NCI-H2171 (cell line): Measurements from ENCODE around the gene RHBDF1.

Source experiments
- DNase-seq: peaks from one replicate; lab custom pipeline; 2025; lab: John Stamatoyannopoulos, UW

The RHBDF1 gene, protein sequence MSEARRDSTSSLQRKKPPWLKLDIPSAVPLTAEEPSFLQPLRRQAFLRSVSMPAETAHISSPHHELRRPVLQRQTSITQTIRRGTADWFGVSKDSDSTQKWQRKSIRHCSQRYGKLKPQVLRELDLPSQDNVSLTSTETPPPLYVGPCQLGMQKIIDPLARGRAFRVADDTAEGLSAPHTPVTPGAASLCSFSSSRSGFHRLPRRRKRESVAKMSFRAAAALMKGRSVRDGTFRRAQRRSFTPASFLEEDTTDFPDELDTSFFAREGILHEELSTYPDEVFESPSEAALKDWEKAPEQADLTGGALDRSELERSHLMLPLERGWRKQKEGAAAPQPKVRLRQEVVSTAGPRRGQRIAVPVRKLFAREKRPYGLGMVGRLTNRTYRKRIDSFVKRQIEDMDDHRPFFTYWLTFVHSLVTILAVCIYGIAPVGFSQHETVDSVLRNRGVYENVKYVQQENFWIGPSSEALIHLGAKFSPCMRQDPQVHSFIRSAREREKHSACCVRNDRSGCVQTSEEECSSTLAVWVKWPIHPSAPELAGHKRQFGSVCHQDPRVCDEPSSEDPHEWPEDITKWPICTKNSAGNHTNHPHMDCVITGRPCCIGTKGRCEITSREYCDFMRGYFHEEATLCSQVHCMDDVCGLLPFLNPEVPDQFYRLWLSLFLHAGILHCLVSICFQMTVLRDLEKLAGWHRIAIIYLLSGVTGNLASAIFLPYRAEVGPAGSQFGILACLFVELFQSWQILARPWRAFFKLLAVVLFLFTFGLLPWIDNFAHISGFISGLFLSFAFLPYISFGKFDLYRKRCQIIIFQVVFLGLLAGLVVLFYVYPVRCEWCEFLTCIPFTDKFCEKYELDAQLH

DNA sequence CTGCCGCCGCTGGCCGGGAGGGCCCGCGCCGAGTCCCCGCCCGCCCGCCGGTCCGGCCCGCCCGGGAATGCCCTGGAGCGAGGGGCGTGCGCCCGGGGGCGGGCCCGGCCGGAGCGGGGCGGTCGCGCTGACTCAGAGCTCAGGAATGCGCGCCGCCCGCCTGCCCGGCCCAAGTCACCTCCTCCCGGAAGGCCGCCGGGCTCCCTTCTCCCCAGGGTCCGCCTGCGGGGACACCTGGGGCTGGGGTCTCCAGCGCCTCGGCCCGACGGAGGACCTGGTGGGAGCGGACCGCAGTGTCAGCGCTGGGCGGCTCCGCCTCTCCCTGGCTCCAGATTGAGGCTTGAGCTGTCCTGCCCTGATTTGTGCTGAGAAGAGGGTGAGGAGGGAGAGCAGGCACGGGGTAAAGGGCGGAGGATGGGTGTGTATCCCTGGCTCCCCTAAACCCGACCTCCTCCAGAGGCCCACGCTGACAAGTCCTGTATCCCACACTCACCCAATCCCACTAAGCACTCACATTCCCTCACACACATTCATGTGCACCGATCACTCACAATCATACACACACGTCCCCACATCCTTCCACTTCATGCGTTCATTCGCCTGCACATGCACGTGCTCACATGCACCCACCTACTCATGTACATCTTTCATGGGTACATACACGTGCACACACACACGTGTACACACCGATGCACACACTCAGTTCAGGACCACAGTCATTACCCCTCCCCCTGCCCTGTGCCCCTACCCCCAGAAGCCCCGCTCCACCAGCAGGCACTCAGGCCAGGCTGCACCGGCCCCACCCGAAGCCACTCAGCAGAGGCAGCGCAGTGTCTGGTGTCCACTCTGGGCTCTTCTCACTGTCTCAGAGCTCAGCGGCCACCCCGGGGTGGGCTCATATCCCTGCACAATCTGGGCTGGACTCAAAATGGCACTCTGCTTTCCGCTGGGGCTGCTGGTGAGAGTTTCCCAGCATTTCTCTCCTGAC lies at the start of gene RHBDF1:
RHBDF1 (minus strand) TSS at position 71 of the 988 bp plus-strand sequence. CDS start 7,616 bp downstream, outside the sequence.
- no peak for DNase-seq

DNA sequence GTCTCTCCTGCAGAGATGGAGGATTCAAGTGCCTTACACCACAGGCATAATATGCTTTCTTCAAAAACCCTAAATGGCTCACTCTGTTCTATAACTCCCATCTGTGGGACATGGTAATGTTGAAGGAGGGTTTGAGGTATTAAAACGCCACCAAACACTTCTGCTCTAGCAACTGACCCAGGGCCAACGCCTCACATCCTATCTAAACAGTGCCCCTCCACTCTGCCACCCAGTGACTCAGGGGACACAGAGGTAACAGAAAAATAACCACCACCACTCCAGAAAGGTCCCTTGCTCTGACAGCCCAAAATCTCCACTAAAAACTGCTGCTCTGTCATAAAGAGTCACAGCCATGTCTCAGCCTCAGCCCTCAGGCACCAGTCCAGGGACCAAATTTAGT lies 48.3 kb upstream of the RHBDF1 start:
- DNase-seq = no peak

DNA sequence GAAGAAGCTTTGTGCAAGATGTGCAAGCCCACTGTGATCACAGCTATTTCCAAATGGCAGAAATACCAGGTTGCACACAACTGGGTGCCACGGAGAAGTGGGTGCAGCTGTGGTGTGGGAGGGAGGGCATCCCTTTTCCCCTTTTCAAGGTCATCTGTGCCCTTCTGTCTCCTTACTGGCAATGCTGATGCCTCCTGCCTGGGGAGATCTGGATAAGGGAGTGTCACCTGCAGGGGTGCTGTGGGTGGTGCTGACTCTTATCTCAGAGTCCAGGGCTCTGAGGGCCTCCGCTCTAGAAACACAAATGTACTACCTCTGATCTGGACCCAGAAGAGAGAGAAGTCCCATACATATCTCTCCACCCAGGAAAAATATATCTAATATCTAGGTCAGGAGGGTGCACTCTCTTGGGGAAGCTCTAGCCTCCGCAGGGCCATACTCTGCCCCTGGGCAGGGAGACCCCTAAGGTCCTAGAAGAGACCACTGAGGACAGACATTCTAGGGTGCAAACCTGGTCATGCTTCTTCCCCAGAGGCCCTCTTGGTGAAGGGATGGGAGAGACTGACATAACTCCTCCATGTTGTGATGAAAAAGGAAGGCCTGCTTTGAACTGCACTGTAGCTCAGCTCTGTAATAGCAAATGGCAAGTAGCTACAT lies 47.5 kb upstream of the RHBDF1 start:
- no peak for DNase-seq

DNA sequence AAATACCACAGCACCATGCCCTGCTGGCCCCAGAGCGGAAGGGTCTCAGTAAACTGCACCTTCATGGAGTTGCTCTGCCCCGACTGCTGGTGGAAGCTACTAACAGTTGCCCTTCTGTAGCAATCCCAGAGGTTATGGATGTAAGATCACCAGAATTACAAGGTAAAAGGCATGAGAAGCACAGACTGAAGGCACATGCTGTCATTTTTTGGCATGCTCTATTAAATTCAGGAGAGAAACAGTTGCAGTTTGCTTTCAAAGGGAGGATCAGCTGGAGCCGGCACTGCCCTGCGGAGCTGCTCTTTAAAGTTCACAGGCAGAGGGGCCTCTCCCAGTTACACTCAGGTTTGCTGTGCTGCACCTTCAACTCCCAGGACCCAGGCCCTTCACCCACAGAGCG lies 46.9 kb upstream of the RHBDF1 start:
- no peak for DNase-seq

GRCh38 chr16:118857-119256 lies 46.4 kb upstream of the RHBDF1 start:
- DNase-seq = no peak

DNA sequence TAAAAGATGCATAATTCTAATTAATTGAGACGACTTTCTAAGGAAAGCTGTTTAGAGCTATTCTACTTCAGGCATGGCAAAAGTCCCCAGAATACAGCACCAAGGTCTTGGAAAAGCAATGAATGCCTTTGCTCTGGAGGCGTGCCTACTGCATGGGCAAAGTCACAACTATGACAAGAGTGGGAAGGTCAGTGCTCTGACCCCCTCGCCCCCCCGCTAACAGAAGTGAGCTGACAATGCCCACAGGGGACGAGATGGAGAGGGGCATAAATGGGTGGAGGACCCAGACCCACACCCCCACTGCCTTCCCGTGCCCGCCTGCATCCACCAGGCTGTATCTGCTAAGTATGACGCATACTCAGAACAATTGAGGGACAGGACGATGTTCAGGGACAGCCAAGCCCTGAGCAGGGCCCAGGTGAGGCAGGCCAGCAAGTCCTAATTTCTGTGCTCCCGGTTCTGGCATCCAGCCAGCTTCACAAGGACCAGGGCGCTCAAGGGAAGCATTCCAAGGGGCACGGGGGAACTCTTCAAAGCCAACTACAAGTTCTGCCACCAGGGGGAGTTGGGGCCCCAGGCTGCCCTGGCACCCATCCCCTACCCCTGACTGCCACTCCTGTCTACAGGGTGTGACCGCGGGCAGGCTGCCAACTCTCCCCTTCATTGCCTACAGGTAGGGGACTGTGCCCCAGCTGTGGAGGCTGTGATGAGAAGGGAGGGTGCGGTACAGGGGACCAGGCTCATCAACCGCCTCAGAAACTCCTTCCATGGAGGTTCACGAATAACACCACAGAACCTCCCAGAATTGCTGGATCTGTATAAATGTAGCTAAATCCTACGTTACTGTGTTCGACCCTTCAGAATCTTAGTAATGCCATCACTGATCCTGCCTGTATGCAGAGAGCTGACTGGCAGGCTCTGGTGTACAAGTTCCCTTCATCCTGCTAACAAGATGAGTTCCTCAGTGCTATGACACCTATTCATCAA lies 45.2 kb upstream of the RHBDF1 start:
- peak; percentile 78 for DNase-seq

- DNase-seq = no peak
Observed at GRCh38 chr16:116015-116414, 43.6 kb upstream of the RHBDF1 start.

DNA sequence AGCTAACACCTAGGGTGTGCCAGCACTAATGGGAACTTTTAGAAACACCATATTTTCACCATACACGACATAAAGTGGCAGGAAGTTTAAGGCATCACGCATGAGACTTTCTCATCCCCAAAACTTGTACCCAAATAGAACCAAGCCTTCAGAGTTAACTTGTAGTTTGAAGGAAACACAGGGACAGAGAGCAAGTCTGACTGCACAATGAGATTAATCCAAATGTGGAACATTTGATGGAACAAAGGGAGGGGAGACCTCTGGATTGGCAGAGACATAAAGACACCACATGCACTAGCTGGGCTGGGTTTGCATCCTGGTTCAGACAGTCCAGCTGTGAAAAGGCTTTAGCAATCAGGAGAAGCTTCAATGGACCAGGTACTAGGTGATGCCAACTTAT lies 41.9 kb upstream of the RHBDF1 start:
- no peak for DNase-seq

DNA sequence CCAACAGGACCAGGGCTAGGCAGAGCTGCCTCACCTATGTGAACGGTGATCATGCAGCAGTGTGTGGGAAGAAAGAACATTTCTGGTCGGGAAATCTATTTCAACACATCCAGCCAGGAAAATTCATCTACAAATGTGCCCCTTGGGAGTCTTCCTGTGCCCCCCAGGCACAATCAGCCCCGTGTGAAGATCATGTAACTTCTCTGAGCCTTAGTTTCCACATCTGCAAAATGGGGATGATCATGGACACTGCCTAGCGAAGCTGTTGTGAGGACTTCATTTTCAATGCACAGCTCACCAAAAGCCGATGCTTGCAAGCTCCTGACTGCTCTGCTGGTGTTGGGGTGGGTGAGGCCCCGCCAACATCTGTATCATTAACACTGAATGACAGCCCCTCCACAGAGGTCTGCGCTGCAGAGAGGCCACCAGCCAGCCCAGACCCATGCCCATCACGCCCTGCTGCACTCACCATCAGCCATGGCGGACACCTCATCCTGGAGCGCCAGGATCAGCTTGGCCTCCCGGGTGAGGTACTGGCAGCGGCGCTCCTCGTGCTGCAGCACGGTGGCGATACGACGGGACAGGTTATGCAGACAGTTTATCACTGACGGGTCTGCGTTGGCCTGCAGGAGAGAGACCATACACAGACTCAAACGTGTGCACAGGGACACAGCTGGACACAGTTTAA lies 39.9 kb upstream of the RHBDF1 start:
- DNase-seq = no peak

- peak; percentile 67 for DNase-seq
Observed at GRCh38 chr16:106623-107324, 34.3 kb upstream of the RHBDF1 start.

DNA sequence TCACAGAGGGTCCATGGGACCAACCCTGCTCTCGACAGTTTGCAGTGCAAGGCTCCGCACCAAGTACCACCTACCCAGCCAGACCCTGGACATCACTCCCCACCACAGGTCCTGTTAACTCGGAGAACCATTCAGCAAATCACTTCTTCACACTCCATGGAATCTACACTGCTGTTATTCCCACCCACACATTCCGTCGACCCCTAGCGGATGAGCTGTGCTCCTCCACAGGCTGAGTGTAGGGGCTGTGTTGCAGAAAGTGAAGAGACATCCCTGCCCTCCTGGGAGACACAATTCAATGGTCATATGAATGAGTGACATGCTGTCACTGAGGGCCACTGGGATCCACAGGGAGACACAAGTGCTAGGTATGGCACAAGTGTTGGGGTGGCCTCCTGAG lies 33.1 kb upstream of the RHBDF1 start:
- DNase-seq = no peak

- no peak for DNase-seq
Observed at GRCh38 chr16:104928-105327, 32.5 kb upstream of the RHBDF1 start.

GRCh38 chr16:104355-104754 lies 31.9 kb upstream of the RHBDF1 start:
- no peak for DNase-seq

DNA sequence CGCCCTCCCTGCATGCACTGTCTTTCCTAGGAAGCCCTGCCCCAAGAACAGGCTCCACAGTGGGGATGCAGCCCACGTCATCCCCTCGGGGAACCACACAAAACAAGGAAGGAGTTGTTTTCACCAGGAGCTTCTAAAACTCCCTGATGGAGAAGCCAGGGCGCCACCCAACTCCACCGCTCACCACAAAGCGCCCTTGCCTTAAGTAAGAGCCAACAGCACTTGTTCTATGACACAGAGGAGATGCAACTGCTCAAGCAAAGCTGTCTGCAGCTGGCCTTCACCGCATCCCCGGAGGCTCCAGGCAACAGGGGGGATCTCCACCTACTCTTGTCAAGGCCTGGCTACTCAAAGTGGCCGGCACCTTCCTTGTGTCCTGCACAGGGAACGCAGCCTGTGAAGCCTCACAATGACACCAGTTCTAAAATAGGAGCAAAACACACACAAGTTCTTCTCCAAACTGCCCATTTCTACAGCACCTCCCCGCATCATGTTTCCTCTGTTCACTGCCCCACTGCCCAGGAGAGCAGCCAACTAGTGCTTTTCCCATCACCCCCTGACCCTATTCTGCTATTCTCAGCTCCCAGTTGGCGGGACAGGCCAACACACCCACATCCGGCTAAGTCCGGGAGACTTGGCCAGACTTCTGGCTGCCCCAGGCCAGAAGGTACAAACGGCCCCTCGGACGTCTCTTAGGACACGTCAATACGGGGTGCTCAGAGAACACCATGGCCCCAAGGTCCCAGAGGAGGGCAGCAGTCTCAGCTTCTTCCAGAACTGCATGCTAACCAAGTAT lies 29.8 kb upstream of the RHBDF1 start:
- no peak for DNase-seq

GRCh38 chr16:101586-101985 lies 29.2 kb upstream of the RHBDF1 start:
- no peak for DNase-seq

DNA sequence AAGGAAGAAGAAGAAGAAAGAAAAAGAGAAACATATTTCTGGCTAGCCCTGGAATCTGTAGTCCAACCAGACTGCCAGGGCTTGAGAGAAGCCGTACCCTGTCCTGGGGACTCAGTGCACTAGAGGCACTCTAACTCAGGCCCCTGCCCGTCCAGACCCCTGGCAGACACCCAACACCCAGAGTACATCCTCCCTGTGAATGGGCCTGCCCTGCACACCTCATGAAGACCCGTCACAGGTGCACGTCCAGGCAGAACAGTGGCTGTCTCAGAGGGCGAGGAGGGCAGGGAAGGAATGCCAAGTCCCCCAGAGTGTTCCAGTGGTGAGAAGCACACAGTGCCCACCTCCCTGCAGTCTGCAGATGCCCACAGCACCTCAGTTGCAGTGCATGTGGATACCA lies 28.6 kb upstream of the RHBDF1 start:
- no peak for DNase-seq

GRCh38 chr16:97822-98221 lies 25.4 kb upstream of the RHBDF1 start:
- DNase-seq = no peak

DNA sequence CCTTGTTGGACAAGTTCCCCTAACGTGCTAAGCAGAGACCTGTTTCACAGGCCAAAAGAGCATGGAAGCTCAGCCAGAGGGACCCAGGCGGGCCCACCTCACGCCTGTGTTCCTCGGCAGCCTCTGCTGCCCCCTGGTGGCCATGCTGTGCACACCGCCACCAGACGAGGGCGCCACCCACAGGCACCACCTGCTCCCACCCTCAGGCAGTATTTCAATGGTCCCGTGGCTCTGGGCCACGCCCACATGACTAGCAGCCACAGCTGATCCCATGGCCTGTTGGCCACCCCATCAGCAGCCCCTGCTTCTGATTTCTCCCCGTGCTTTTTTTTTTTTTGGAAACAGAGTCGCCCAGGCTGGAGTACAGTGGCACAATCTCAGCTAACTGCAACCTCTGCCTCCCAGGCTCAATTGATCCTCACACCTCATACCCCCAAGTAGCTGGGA lies 24.5 kb upstream of the RHBDF1 start:
- DNase-seq = peak; percentile 43
